ENCODE measurements around the gene KCNH4.

Gene KCNH4

GRCh38 chr17:42203354-42203753 lies 22.4 kb upstream of the KCNH4 start:
- Histone ChIP-seq H3K4me3 (ENCODE audit: low read depth, low read length) (no peak overlapping the region), H3K36me3 (replicated peaks) (peaks cover 52% of the 10 kb centered on the region), H3K27ac (no peak overlapping the region), H3K27me3 (replicated peaks) (no peaks in the 10 kb centered on the region)
- no peak for TF ChIP-seq CTCF (IDR thresholded peaks at IDR 0.05; ENCODE audit: low read depth, low read length, missing control alignments)
- in situ Hi-C loops (cut with HindIII; ENCODE audit: low pct_ligation_motif_present, low sequenced_read_pairs): no loop called here
- no peak for DNase-seq

GRCh38 chr17:42202696-42203095 lies 21.8 kb upstream of the KCNH4 start:
- H3K36me3 ChIP-seq (replicated peaks): peaks cover 50% of the 10 kb centered on the region
- in situ Hi-C loops (cut with HindIII; ENCODE audit: low pct_ligation_motif_present, low sequenced_read_pairs): no loop called here
- H3K4me3 ChIP-seq (ENCODE audit: low read depth, low read length): no peak overlapping the region
- H3K27ac ChIP-seq: no peak overlapping the region
- no peak for DNase-seq
- no peaks in the 10 kb centered on the region for H3K27me3 ChIP-seq (replicated peaks)
- TF ChIP-seq CTCF (IDR thresholded peaks at IDR 0.05; ENCODE audit: low read depth, low read length, missing control alignments): no peak

- DNase-seq: no peak
- in situ Hi-C loops (cut with HindIII; ENCODE audit: low pct_ligation_motif_present, low sequenced_read_pairs): no loop called here
- Histone ChIP-seq H3K36me3 (replicated peaks) (peaks cover 46% of the 10 kb centered on the region), H3K27ac (no peak overlapping the region), H3K27me3 (replicated peaks) (no peaks in the 10 kb centered on the region), H3K4me3 (ENCODE audit: low read depth, low read length) (no peak overlapping the region)
- no peak for TF ChIP-seq CTCF (IDR thresholded peaks at IDR 0.05; ENCODE audit: low read depth, low read length, missing control alignments)
These were observed 21.2 kb upstream of the KCNH4 start for GRCh38 chr17:42202159-42202558.

GRCh38 chr17:42201458-42201772 lies 20.5 kb upstream of the KCNH4 start:
- in situ Hi-C loops (cut with HindIII; ENCODE audit: low pct_ligation_motif_present, low sequenced_read_pairs): no loop called here
- DNase-seq: no peak
- no peaks in the 10 kb centered on the region for H3K27me3 ChIP-seq (replicated peaks)
- TF ChIP-seq CTCF (IDR thresholded peaks at IDR 0.05; ENCODE audit: low read depth, low read length, missing control alignments): no peak
- H3K27ac ChIP-seq: no peak overlapping the region
- H3K36me3 ChIP-seq (replicated peaks): peaks cover 42% of the 10 kb centered on the region
- no peak overlapping the region for H3K4me3 ChIP-seq (ENCODE audit: low read depth, low read length)

GRCh38 chr17:42200706-42201457 lies 19.9 kb upstream of the KCNH4 start:
- Histone ChIP-seq H3K4me3 (ENCODE audit: low read depth, low read length) (no peak overlapping the region), H3K27me3 (replicated peaks) (no peaks in the 10 kb centered on the region), H3K27ac (no peak overlapping the region), H3K36me3 (replicated peaks) (peaks cover 37% of the 10 kb centered on the region)
- DNase-seq: no peak
- TF ChIP-seq CTCF (IDR thresholded peaks at IDR 0.05; ENCODE audit: low read depth, low read length, missing control alignments): no peak
- in situ Hi-C loops (cut with HindIII; ENCODE audit: low pct_ligation_motif_present, low sequenced_read_pairs): no loop called here

GRCh38 chr17:42199416-42200011 lies 18.6 kb upstream of the KCNH4 start:
- H3K4me3 ChIP-seq (ENCODE audit: low read depth, low read length): no peak overlapping the region
- no peak for DNase-seq
- no peak for TF ChIP-seq CTCF (IDR thresholded peaks at IDR 0.05; ENCODE audit: low read depth, low read length, missing control alignments)
- no peaks in the 10 kb centered on the region for H3K27me3 ChIP-seq (replicated peaks)
- peaks cover 27% of the 10 kb centered on the region for H3K36me3 ChIP-seq (replicated peaks)
- in situ Hi-C loops (cut with HindIII; ENCODE audit: low pct_ligation_motif_present, low sequenced_read_pairs): no loop called here
- H3K27ac ChIP-seq: no peak overlapping the region

Data from brain microvascular endothelial cell (primary cell).